HL-60 (cell line): ENCODE results near the gene CYP3A4.

ENCODE experiments used
- DNase-seq, 2 experiments: peaks; one replicate each; pipeline ENCODE4 v3.0.0-alpha.2; 2010 to 2020; ENCODE audit warnings: low read depth in 1 of 2, low spot score in 1 of 2
- H3K27ac ChIP-seq: fragments of 250-450 bp; sonication (Bioruptor Pico); replicated peaks from 2 replicates; pipeline ENCODE4 v1.5.1; 2020; ENCODE audit warnings: mild to moderate bottlenecking, moderate library complexity
- H3K27me3 ChIP-seq: fragments of 250-450 bp; sonication (Bioruptor Pico); 2 replicates; pipeline ENCODE4 v1.5.1; 2021; ENCODE audit warnings: mild to moderate bottlenecking, moderate library complexity; ENCODE audit not compliant: insufficient read depth, poor library complexity, severe bottlenecking
- H3K4me3 ChIP-seq: replicated peaks from 2 replicates; pipeline ENCODE4 v1.5.1; 2011; ENCODE audit warnings: mild to moderate bottlenecking, control low read depth, low read length; ENCODE audit not compliant: insufficient read depth
- GABPA ChIP-seq: IDR thresholded peaks from 2 replicates; pipeline ENCODE4 v1.6.1; 2012; ENCODE audit warnings: low read depth
- POLR2AphosphoS5 ChIP-seq: IDR thresholded peaks from 2 replicates; pipeline ENCODE4 v1.6.1; 2012; ENCODE audit warnings: low read depth
- REST ChIP-seq: IDR thresholded peaks from 2 replicates; pipeline ENCODE4 v1.6.1; 2012; ENCODE audit warnings: low read depth; ENCODE audit not compliant: insufficient replicate concordance
- SPI1 ChIP-seq: IDR thresholded peaks from 2 replicates; pipeline ENCODE4 v1.6.1; 2012; ENCODE audit warnings: low read depth, mild to moderate bottlenecking, borderline replicate concordance
- TF ChIP-seq, protein P1 (sequence below): IDR thresholded peaks from one replicate; pipeline ENCODE4 v1.5.1; 2011; ENCODE audit warnings: low read length, control low read depth, inconsistent platforms; ENCODE audit not compliant: insufficient read depth

Gene CYP3A4

DNA sequence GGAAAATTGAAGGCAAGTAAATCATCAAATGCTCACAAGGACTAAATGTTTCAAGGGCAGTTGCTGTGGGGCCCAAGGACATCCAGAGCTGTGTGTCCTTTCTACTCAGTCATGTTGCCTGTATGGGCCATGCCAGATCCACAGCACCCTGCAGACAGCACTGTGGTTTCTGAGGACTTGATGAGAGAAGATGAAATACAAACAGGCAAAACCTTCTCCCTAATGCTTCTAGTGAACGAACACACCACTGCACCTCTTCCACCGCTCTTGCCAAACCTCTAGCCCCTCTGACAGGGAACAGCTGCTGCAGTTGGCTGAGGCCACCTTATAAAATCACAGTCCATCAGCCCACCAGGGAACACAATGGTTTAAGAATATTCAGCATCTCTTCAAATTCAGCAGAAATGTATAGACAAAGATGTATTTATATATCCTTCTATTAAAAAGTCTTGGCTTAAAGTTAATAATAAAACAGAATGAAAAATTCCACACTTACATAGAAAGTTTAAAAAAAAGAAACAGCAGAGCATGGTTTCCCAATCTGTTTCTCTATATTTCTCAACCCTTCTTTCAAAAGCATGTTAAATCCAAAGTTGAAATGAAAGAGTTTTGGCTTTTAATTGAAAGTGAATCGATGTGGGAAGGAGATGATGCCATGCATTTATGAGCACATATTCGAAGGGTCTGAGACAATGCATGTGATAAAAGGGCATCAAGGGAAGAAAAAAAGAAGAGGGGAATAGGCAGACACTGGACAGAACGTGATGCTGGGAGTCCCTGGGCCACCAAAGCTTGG lies 63.0 kb downstream of the CYP3A4 start:
- no peak for DNase-seq
- Histone ChIP-seq H3K4me3 (no peak overlapping the region), H3K27ac (no peak overlapping the region), H3K27me3 (no peaks in the 10 kb centered on the region)
- TF ChIP-seq SPI1: no peak
- no peak for TF ChIP-seq POLR2AphosphoS5

- Histone ChIP-seq H3K27ac (no peak overlapping the region), H3K4me3 (no peak overlapping the region), H3K27me3 (no peaks in the 10 kb centered on the region)
- DNase-seq: no peak
- TF ChIP-seq POLR2AphosphoS5 (no peak), SPI1 (no peak), GABPA (no peak)
- TF ChIP-seq, protein P1, sequence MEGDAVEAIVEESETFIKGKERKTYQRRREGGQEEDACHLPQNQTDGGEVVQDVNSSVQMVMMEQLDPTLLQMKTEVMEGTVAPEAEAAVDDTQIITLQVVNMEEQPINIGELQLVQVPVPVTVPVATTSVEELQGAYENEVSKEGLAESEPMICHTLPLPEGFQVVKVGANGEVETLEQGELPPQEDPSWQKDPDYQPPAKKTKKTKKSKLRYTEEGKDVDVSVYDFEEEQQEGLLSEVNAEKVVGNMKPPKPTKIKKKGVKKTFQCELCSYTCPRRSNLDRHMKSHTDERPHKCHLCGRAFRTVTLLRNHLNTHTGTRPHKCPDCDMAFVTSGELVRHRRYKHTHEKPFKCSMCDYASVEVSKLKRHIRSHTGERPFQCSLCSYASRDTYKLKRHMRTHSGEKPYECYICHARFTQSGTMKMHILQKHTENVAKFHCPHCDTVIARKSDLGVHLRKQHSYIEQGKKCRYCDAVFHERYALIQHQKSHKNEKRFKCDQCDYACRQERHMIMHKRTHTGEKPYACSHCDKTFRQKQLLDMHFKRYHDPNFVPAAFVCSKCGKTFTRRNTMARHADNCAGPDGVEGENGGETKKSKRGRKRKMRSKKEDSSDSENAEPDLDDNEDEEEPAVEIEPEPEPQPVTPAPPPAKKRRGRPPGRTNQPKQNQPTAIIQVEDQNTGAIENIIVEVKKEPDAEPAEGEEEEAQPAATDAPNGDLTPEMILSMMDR: no peak
These were observed 63.8 kb downstream of the CYP3A4 start for GRCh38 chr7:99719996-99720769.

DNA sequence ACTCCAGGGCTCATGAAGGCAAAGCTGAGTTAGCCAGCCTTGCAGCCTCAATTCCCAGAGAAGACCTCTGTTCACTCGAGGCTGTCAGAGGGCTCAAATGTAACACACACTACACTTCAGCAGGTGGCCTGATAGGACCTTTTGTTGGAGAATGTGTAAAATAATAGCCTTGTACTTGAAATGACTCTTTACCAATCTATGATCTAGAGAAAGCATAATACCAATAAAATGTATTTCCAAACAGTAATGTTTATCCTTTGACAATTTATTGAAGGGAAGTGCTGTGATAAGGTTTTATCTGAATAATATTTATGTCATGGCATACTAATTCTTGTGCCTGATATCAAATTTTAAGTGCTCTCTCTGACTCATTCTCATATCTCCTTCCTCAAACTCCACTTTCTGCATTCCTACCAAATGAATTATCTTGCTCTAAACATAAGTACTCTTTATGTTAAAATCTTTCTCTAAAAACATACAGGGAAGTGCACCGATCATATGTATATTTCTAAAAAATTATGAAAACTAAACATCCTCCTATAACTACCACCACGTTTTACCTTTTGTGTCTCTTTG lies 69.9 kb downstream of the CYP3A4 start:
- H3K27ac ChIP-seq: no peak overlapping the region
- no peaks in the 10 kb centered on the region for H3K27me3 ChIP-seq
- DNase-seq: no peak
- no peak overlapping the region for H3K4me3 ChIP-seq
- TF ChIP-seq REST (no peak), SPI1 (no peak), POLR2AphosphoS5 (no peak), GABPA (no peak)
- TF ChIP-seq, protein P1: no peak

DNA sequence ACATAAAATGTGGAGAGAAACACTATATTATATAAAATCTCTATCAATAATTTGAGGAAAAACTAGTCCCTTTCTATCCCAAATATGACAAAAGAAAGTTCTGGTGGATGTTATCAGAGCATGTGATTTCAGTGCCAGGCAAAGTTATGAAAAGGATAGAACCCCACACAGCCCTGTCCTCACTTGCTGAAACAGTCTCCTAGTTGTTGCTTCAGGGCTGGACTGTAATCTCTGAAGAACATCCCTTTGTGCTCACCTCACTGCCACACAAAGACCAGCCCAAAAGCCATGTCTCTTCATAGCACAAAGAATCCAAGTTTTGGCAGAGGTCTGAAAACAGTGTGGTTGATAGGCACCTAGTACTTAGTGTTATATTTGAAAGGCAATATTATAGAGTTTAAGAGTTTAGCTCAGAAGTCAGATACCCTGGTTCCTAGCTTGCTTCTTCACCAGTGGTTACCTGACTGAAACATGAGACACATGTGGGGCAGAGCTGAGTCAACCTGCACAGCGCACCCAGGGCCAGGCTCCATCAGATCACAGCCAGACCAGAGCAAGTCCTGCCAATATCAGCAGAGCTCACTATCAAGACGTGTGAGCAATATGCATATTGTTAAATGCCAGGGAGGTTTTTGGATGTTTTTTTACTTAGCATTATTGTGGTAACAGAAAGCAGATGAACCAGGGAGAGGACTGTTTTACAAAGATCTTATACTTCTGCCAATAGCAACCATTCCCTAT lies 74.0 kb downstream of the CYP3A4 start:
- Histone ChIP-seq H3K27ac (no peak overlapping the region), H3K4me3 (no peak overlapping the region), H3K27me3 (no peaks in the 10 kb centered on the region)
- no peak for DNase-seq
- TF ChIP-seq, protein P1: no peak
- no peak for TF ChIP-seq REST
- no peak for TF ChIP-seq SPI1
- TF ChIP-seq POLR2AphosphoS5: no peak
